Progenitor cell of endocrine pancreas (in vitro differentiated cells): Measurements from ENCODE around the gene LINGO4. TPM values are rescaled to one million over a fixed set of nuclear protein-coding genes. Genes with fewer than 3 reads are reported as not detected.

Source experiments
- DNase-seq: peaks from one replicate; pipeline ENCODE4 v3.0.0; 2021; ENCODE audit warnings: low spot score; ENCODE audit not compliant: unreplicated experiment
- H3K27ac Mint-ChIP-seq: 2 replicates; pipeline ENCODE4 v1.8.0; 2021; ENCODE audit warnings: mild to moderate bottlenecking, moderate library complexity, mixed read lengths
- H3K27me3 Mint-ChIP-seq: 2 replicates; pipeline ENCODE4 v1.8.0; 2021; ENCODE audit warnings: mixed read lengths
- H3K36me3 Mint-ChIP-seq: 2 replicates; pipeline ENCODE4 v1.8.0; 2022; ENCODE audit warnings: mixed read lengths; ENCODE audit not compliant: insufficient read depth
- H3K4me1 Mint-ChIP-seq: 2 replicates; pipeline ENCODE4 v1.8.0; 2021; ENCODE audit warnings: low read depth, mixed read lengths
- H3K4me3 Mint-ChIP-seq: 2 replicates; pipeline ENCODE4 v1.8.0; 2021; ENCODE audit warnings: low read depth, mild to moderate bottlenecking, moderate library complexity, mixed read lengths
- H3K9me3 Mint-ChIP-seq: 2 replicates; pipeline ENCODE4 v1.8.0; 2021; ENCODE audit warnings: low read depth, mixed read lengths
- total RNA-seq: library from RNA; stranded (reverse); gene quantifications from 2 replicates; pipeline ENCODE4 v1.2.1, GENCODE V29; 2021
- TF ChIP-seq, protein P1 (sequence below): fragments of 200-600 bp; sonication (generic); IDR thresholded peaks from one replicate; pipeline ENCODE4 v1.5.0; 2021; ENCODE audit warnings: antibody characterized with exemption, mild to moderate bottlenecking; ENCODE audit not compliant: unreplicated experiment

Gene LINGO4
- total RNA-seq, 1 donor from 2014 or later: not detected

DNA sequence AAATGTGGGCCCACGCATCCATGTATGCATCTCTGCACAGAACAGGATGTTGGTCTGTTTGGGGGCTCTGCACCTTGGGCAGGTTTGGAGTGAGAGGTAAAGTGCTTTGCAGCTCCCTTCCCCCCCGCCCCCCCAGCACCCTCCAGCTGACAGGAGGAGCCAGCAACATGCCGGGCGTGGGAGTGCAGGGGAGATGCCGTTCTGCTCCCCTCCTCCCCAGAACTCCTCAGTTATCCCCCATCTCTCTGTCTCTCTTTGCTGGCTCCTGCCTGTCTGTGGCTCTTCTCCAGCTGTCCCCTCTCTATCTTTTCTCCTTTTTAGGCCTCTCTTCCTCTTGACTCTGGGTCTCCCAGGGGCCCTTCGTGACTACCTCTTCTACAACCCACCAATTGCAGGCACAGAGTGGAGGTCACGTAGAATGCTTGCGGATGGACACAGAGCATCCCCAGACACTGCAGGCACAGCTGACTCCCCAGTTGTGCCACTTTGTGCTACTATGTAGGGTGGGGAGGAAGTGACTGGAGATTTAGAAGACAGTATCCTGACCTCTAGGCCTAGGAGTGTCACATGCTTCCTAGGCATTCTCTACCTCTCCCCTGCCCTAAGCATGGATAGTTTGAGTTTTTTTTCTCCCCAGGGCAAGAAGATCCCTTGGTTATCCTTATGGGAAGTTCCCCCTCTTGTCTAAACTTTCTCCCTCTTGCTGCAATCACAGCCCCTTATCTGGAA, 28.1 kb upstream of the LINGO4 start:
- Mint-ChIP-seq H3K36me3 (no peaks in the 10 kb centered on the region), H3K9me3 (no peaks in the 10 kb centered on the region), H3K27me3 (peaks cover 25% of the 10 kb centered on the region), H3K27ac (no peak overlapping the region), H3K4me1 (peaks cover 13% of the 10 kb centered on the region), H3K4me3 (no peak overlapping the region)
- TF ChIP-seq, protein P1, sequence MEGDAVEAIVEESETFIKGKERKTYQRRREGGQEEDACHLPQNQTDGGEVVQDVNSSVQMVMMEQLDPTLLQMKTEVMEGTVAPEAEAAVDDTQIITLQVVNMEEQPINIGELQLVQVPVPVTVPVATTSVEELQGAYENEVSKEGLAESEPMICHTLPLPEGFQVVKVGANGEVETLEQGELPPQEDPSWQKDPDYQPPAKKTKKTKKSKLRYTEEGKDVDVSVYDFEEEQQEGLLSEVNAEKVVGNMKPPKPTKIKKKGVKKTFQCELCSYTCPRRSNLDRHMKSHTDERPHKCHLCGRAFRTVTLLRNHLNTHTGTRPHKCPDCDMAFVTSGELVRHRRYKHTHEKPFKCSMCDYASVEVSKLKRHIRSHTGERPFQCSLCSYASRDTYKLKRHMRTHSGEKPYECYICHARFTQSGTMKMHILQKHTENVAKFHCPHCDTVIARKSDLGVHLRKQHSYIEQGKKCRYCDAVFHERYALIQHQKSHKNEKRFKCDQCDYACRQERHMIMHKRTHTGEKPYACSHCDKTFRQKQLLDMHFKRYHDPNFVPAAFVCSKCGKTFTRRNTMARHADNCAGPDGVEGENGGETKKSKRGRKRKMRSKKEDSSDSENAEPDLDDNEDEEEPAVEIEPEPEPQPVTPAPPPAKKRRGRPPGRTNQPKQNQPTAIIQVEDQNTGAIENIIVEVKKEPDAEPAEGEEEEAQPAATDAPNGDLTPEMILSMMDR: no peak
- no peak for DNase-seq

DNA sequence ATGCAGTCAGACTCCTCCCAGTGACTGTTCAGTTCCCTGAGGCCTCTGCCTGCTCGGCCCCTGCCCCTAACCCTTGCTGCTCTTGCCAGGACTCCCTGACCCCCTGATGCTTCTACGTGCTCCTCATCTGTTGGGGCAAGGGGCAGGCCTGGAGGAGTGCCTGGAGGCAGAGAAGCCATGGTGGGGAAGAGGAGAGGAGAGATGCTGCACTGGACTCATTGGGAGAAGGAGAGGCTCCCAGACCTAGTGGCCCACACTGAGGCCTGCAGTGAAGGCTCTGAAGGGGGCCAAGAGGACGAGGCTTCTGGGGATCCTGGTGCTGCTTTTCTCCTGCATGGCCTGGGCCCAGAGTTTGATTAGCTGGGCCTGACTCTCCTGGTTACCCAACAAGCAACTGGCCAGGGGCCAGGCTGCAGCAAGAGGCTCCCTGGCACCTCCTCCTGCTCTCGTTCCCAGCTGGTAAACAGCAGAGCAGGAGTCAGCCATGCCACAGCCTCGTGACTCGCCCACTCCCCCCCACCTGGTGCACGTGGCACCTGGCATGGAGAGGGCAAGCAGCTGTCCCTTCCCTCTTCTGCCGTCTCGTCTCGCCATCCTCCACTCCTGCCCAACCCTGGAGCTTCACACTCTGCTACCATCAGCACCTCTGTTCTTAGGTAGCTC, 27.2 kb upstream of the LINGO4 start:
- Mint-ChIP-seq H3K9me3 (no peaks in the 10 kb centered on the region), H3K4me3 (no peak overlapping the region), H3K36me3 (no peaks in the 10 kb centered on the region), H3K27ac (no peak overlapping the region), H3K27me3 (peaks cover 21% of the 10 kb centered on the region), H3K4me1 (peaks cover 12% of the 10 kb centered on the region)
- DNase-seq: no peak
- TF ChIP-seq, protein P1: no peak

DNA sequence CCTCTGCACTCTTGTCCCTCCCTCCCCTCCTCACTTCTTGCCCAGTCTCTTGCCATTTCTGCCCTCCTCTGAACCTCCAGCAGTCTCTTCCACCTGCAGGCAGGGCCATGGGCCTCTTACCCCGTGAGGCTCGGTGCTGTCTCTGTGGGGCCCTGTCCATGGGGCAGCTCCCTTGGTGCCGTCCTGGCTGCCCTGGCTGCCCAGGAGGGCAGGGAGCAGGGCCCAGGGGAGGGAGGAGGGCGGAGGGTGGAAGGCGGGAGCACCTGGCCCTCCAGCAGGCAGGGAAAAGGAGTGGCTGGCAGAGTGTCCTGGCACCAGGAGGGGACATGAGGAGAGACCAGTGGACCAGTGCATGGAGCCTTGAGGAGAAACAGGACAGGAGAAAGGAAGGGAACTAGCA, 26.4 kb upstream of the LINGO4 start, which contains the start of gene RORC:
RORC (minus strand) TSS at position 198 of the 400 bp plus-strand sequence; CDS start at position 160, 38 bp downstream.
- DNase-seq: no peak
- H3K27me3 Mint-ChIP-seq: peaks cover 12% of the 10 kb centered on the region
- no peaks in the 10 kb centered on the region for H3K36me3 Mint-ChIP-seq
- no peaks in the 10 kb centered on the region for H3K9me3 Mint-ChIP-seq
- H3K4me3 Mint-ChIP-seq: no peak within 1 kb of the TSS
- TF ChIP-seq, protein P1: no peak
- H3K4me1 Mint-ChIP-seq: peaks cover 10% of the 10 kb centered on the region
- no peak within 1 kb of the TSS for H3K27ac Mint-ChIP-seq

DNA sequence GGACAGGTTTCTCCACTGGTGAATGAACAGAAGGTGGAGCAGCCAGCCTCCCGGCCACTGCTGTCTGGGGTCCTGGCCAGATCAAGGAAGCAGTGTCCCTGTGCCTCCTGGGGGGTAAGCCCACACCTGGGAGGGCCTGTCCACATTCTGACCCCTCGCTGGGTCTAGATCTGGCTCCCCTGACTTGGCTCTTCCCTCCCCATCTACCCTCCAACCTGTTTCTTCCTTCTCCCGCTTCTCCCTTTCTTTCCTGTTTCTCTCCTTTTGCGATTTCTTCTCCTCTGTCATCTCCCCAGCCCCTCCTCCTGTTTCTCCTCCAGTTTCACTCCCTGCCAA, 26.0 kb upstream of the LINGO4 start:
- Mint-ChIP-seq H3K27me3 (peaks cover 9% of the 10 kb centered on the region), H3K9me3 (no peaks in the 10 kb centered on the region)
- no peak for DNase-seq

DNA sequence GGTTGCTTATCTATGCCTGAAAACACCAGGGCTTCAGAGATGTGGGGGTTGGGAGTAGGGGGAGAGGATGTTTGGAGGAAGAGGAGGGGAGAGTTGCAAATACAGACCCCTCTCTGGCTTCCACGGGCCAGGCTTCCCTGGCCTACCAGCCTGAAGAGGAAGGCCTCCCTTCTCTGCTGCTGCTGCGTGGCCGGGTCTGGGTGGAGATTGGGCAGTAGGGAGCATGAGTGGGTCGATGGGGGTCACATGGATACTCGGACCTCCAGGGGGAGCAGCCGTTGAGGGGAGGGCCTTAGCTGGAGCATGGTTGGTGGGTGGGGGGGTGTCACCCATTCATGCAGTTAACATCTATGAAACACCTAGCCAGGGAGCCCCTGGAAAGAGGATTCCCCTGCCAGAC, 24.8 kb upstream of the LINGO4 start:
- no peaks in the 10 kb centered on the region for H3K9me3 Mint-ChIP-seq
- H3K27ac Mint-ChIP-seq: no peak overlapping the region
- no peaks in the 10 kb centered on the region for H3K36me3 Mint-ChIP-seq
- TF ChIP-seq, protein P1: no peak
- peaks cover 14% of the 10 kb centered on the region for H3K27me3 Mint-ChIP-seq
- no peak overlapping the region for H3K4me3 Mint-ChIP-seq
- DNase-seq: no peak
- H3K4me1 Mint-ChIP-seq: peaks cover 5% of the 10 kb centered on the region

More for the DNA sequence above, 26.0 kb upstream of the LINGO4 start:
- TF ChIP-seq, protein P1: no peak
- H3K27ac Mint-ChIP-seq: no peak overlapping the region
- H3K4me3 Mint-ChIP-seq: no peak overlapping the region
- peaks cover 6% of the 10 kb centered on the region for H3K4me1 Mint-ChIP-seq
- no peaks in the 10 kb centered on the region for H3K36me3 Mint-ChIP-seq
